A549 (cell line): ENCODE data around the gene BBS9. TPM values are rescaled to one million over a fixed set of nuclear protein-coding genes. Genes with fewer than 3 reads are reported as not detected.

Experiments used
- ATAC-seq, 2 experiments: fragments of 200-7000 bp in 1 of 2; fragments of >200 bp in 1 of 2; cut with Nextera tagmentation in 1 of 2; cut with Tn5 transposase in 1 of 2; 3 replicates each; pipeline versions ENCODE4 v1.8.0 to v1.9.1; 2018 to 2020; ENCODE audit warnings: mild to moderate bottlenecking in 1 of 2, moderate library complexity in 1 of 2
- CTCF ChIA-PET: fragments of 300-600 bp; sonication (Branson Sonifier 250); formaldehyde crosslinking; extraction: SDS; loops from one replicate; lab custom pipeline; 2021; ENCODE audit warnings: antibody characterized with exemption, inconsistent platforms; lab: Yijun Ruan, JAX
- POLR2A ChIA-PET: fragments of 350-600 bp; formaldehyde crosslinking; extraction: SDS; loops from one replicate; lab custom pipeline; 2021; ENCODE audit warnings: antibody characterized with exemption, inconsistent platforms; lab: Yijun Ruan, JAX
- DNase-seq, 2 experiments: peaks; one replicate each; pipeline versions ENCODE4 v3.0.0 to v3.0.0-alpha.2; 2011 to 2016; ENCODE audit warnings: low read depth in 1 of 2, low spot score in 1 of 2
- FAIRE-seq: peaks from 2 replicates; lab custom pipeline; 2011; peaks lifted over from hg19 to GRCh38; lab: Jason Lieb, UNC
- H3K27ac ChIP-seq, 2 experiments: fragments of >200 bp; sonication (Bioruptor Twin); formaldehyde crosslinking; 3 replicates each; pipeline ENCODE4 v1.5.1; 2016 to 2017
- H3K4me1 ChIP-seq: fragments of >200 bp; sonication (Bioruptor Twin); formaldehyde crosslinking; 3 replicates; pipeline ENCODE4 v1.6.1; 2016
- H3K4me2 ChIP-seq: fragments of >200 bp; sonication (Bioruptor Twin); formaldehyde crosslinking; 3 replicates; pipeline ENCODE4 v1.6.1; 2016
- H3K4me3 ChIP-seq: fragments of >200 bp; sonication (Bioruptor Twin); formaldehyde crosslinking; 3 replicates; pipeline ENCODE4 v1.5.1; 2016
- H3K9me3 ChIP-seq: fragments of >200 bp; sonication (Bioruptor Twin); formaldehyde crosslinking; 3 replicates; pipeline ENCODE4 v1.6.1; 2016
- BHLHE40 ChIP-seq: IDR thresholded peaks from 2 replicates; pipeline ENCODE4 v1.6.1; 2012; ENCODE audit warnings: low read depth, low read length, inconsistent platforms
- CTCF ChIP-seq: fragments of >200 bp; sonication (Bioruptor Twin); formaldehyde crosslinking; IDR thresholded peaks from 3 replicates; pipeline ENCODE4 v1.5.1; 2016
- E2F6 ChIP-seq: IDR thresholded peaks from 2 replicates; pipeline ENCODE4 v1.6.1; 2012; ENCODE audit warnings: low read depth, borderline replicate concordance
- ESRRA ChIP-seq: fragments of 150-350 bp; IDR thresholded peaks from 2 replicates; pipeline ENCODE4 v1.6.1; 2014; ENCODE audit warnings: mild to moderate bottlenecking, low read length, borderline replicate concordance
- FOSB ChIP-seq: fragments of 250-450 bp; sonication (Bioruptor Pico); IDR thresholded peaks from 2 replicates; pipeline ENCODE4 v1.5.0; 2020; ENCODE audit warnings: mild to moderate bottlenecking, moderate library complexity
- FOXS1 ChIP-seq: fragments of 250-450 bp; sonication (Bioruptor Pico); IDR thresholded peaks from 2 replicates; pipeline ENCODE4 v1.5.0; 2020; ENCODE audit warnings: mild to moderate bottlenecking, moderate library complexity
- HES2 ChIP-seq: fragments of >200 bp; sonication (Bioruptor Twin); formaldehyde crosslinking; IDR thresholded peaks from 2 replicates; pipeline ENCODE4 v1.6.1; 2016
- HEYL ChIP-seq: fragments of 250-450 bp; sonication (Bioruptor Pico); IDR thresholded peaks from 2 replicates; pipeline ENCODE4 v1.8.0; 2021; ENCODE audit warnings: mild to moderate bottlenecking, moderate library complexity
- HOXB13 ChIP-seq: fragments of 250-450 bp; sonication (Bioruptor Pico); IDR thresholded peaks from 2 replicates; pipeline ENCODE4 v1.5.0; 2020; ENCODE audit warnings: low read depth, mild to moderate bottlenecking, moderate library complexity
- JUN ChIP-seq, 2 experiments: fragments of >200 bp; sonication (Bioruptor Twin); formaldehyde crosslinking; IDR thresholded peaks; 2 replicates in 1 of 2; 3 replicates in 1 of 2; pipeline ENCODE4 v1.6.1; 2016 to 2017
- JUNB ChIP-seq: fragments of >200 bp; sonication (Bioruptor Twin); formaldehyde crosslinking; IDR thresholded peaks from 2 replicates; pipeline ENCODE4 v1.6.1; 2016
- KDM5A ChIP-seq: fragments of 200-600 bp; sonication (generic); IDR thresholded peaks from 2 replicates; pipeline ENCODE4 v1.6.1; 2016; ENCODE audit warnings: antibody characterized with exemption, mild to moderate bottlenecking
- MAFK ChIP-seq: fragments of 450-650 bp; IDR thresholded peaks from 2 replicates; pipeline ENCODE4 v1.6.1; 2014; ENCODE audit not compliant: partially characterized antibody
- MAX ChIP-seq: IDR thresholded peaks from 2 replicates; pipeline ENCODE4 v1.6.1; 2012
- NFE2L2 ChIP-seq: fragments of 150-350 bp; conservative IDR thresholded peaks from 2 replicates; pipeline ENCODE4 v1.6.1; 2014; ENCODE audit warnings: low read length
- PBX3 ChIP-seq: IDR thresholded peaks from 2 replicates; pipeline ENCODE4 v1.6.1; 2012
- PHF8 ChIP-seq: fragments of 200-600 bp; sonication (generic); IDR thresholded peaks from 2 replicates; pipeline ENCODE4 v1.6.1; 2016; ENCODE audit warnings: low read depth, mild to moderate bottlenecking, antibody characterized with exemption, moderate library complexity, borderline replicate concordance
- POLR2AphosphoS2 ChIP-seq: conservative IDR thresholded peaks from 2 replicates; pipeline ENCODE4 v1.6.1; 2012; ENCODE audit warnings: low read length, improper control_type of control experiment, inconsistent platforms
- RAD21 ChIP-seq, 2 experiments: fragments of >200 bp in 1 of 2; sonication (Bioruptor Twin) in 1 of 2; formaldehyde crosslinking in 1 of 2; IDR thresholded peaks in 1 of 2; conservative IDR thresholded peaks in 1 of 2; 2 replicates in 1 of 2; 3 replicates in 1 of 2; pipeline ENCODE4 v1.6.1; 2012 to 2018; ENCODE audit warnings: inconsistent platforms in 1 of 2
- RCOR1 ChIP-seq: fragments of 150-350 bp; IDR thresholded peaks from 2 replicates; pipeline ENCODE4 v1.6.1; 2014; ENCODE audit warnings: antibody characterized with exemption, low read length, low read depth
- REST ChIP-seq: fragments of 200-600 bp; sonication (generic); IDR thresholded peaks from 2 replicates; pipeline ENCODE4 v1.6.1; 2016; ENCODE audit warnings: antibody characterized with exemption, mild to moderate bottlenecking, moderate library complexity
- RFX5 ChIP-seq: fragments of 450-650 bp; IDR thresholded peaks from 2 replicates; pipeline ENCODE4 v1.7.1; 2014; ENCODE audit warnings: antibody characterized with exemption, mild to moderate bottlenecking, moderate library complexity
- TFCP2L1 ChIP-seq: fragments of 250-450 bp; sonication (Bioruptor Pico); IDR thresholded peaks from 2 replicates; pipeline ENCODE4 v1.5.0; 2021; ENCODE audit warnings: mild to moderate bottlenecking
- ZC3H11A ChIP-seq: fragments of 450-650 bp; IDR thresholded peaks from 2 replicates; pipeline ENCODE4 v1.6.1; 2014; ENCODE audit warnings: antibody characterized with exemption, mild to moderate bottlenecking
- ZFP36 ChIP-seq: fragments of 450-650 bp; IDR thresholded peaks from 2 replicates; pipeline ENCODE4 v1.6.1; 2014; ENCODE audit warnings: borderline replicate concordance; ENCODE audit not compliant: partially characterized antibody
- WGBS: methylation state at CpG from one replicate; pipeline ENCODE4 v1.1.6; 2017; ENCODE audit errors: missing lambda C conversion rate; 5-methylcytosine and 5-hydroxymethylcytosine counted together
- polyA plus RNA-seq, 4 experiments: library from polyadenylated mRNA; depleted of rRNA in 3 of 4; stranded (reverse); fragments of >200 nt; fragmentation: RNase III in 1 of 4; extraction: RNeasy Plus Mini Kit Qiagen cat#74134 plus additional on column Dnase treatment in 1 of 4; gene quantifications; 2 replicates in 3 of 4; 3 replicates in 1 of 4; pipeline ENCODE4 v1.2.3, GENCODE V29; 2011 to 2017

Gene BBS9
- polyA plus RNA-seq, 2 of the 4 experiments (the other 2 are of a cell fraction) = 8.3 to 9.1 TPM

- TF ChIP-seq KDM5A = no peak
- no peak for TF ChIP-seq FOSB (CRISPR knock-in tag)
- no peak for TF ChIP-seq PBX3
- TF ChIP-seq RAD21 (conservative IDR thresholded peaks at IDR 0.05 in 1 of 2, IDR thresholded peaks at IDR 0.05 in 1 of 2) = no peak
- H3K4me2 ChIP-seq = no peak overlapping the region
- H3K27ac ChIP-seq = no peak overlapping the region
- CTCF ChIA-PET = no interaction called here
- WGBS = 52% methylated on average over 3 of the region's 3 CpGs
- no peak for FAIRE-seq
- H3K4me1 ChIP-seq = no peaks in the 10 kb centered on the region
- ATAC-seq = no peak
- DNase-seq = no peak
- no peaks in the 10 kb centered on the region for H3K9me3 ChIP-seq
- no peak overlapping the region for H3K4me3 ChIP-seq
- POLR2A ChIA-PET = no interaction called here
Measured at GRCh38 chr7:33593611-33594010, 464.2 kb downstream of the BBS9 start.

GRCh38 chr7:33596686-33597085, 467.3 kb downstream of the BBS9 start:
- TF ChIP-seq BHLHE40 (no peak), MAX (no peak), PBX3 (no peak), HES2 (no peak), NFE2L2 (no peak), ESRRA (no peak), REST (no peak)
- Histone ChIP-seq H3K4me2 (no peak overlapping the region), H3K27ac (no peak overlapping the region), H3K9me3 (no peaks in the 10 kb centered on the region), H3K4me3 (no peak overlapping the region), H3K4me1 (no peaks in the 10 kb centered on the region)
- ATAC-seq (no peak), FAIRE-seq (no peak), DNase-seq (no peak)
- POLR2A ChIA-PET = no interaction called here
- CTCF ChIA-PET = no interaction called here

GRCh38 chr7:33597181-33597580, 467.8 kb downstream of the BBS9 start:
- FAIRE-seq (no peak), DNase-seq (no peak), ATAC-seq (no peak)
- TF ChIP-seq TFCP2L1 (no peak), ZFP36 (no peak), RCOR1 (no peak), HOXB13 (CRISPR knock-in tag) (no peak), E2F6 (no peak), HEYL (CRISPR knock-in tag) (no peak), JUN (IDR thresholded peaks at IDR 0.05) (no peak), FOXS1 (CRISPR knock-in tag) (no peak), PHF8 (no peak), RFX5 (no peak), JUNB (no peak), MAFK (no peak), CTCF (no peak), POLR2AphosphoS2 (no peak), ZC3H11A (no peak)
- WGBS = 63% methylated on average over 1 of the region's 1 CpG
- no peaks in the 10 kb centered on the region for H3K4me1 ChIP-seq
- no peaks in the 10 kb centered on the region for H3K9me3 ChIP-seq
- H3K4me2 ChIP-seq = no peak overlapping the region
- CTCF ChIA-PET = no interaction called here
- no peak overlapping the region for H3K4me3 ChIP-seq
- POLR2A ChIA-PET = no interaction called here
- H3K27ac ChIP-seq = no peak overlapping the region
